COLO668 (cell line): Measurements from ENCODE around the gene TM9SF1.
A peak's percentile ranks its signal among the peaks of the same experiment; 100 is the strongest.
"Not testable (repeated sequence)": the region's sequence is repeated elsewhere in the genome, so short reads cannot be mapped to it uniquely, and the experiment has no call there.

Experiments used
- DNase-seq: peaks from one replicate; lab custom pipeline; 2025; ENCODE audit not compliant: unreplicated experiment; lab: John Stamatoyannopoulos, UW

TM9SF1 gene

GRCh38 chr14:24226473-24226872, 31.2 kb upstream of the TM9SF1 start:
- DNase-seq: no peak

- no peak for DNase-seq
Measured at GRCh38 chr14:24224618-24225071, 29.4 kb upstream of the TM9SF1 start.

GRCh38 chr14:24222987-24223386, 27.7 kb upstream of the TM9SF1 start:
- DNase-seq: not testable (repeated sequence)

- DNase-seq: no peak
Measured at GRCh38 chr14:24219521-24219920, 24.3 kb upstream of the TM9SF1 start.

- no peak for DNase-seq
Measured at GRCh38 chr14:24219080-24219479, 23.8 kb upstream of the TM9SF1 start.

- not testable (repeated sequence) for DNase-seq
Measured at GRCh38 chr14:24216876-24217275, 21.6 kb upstream of the TM9SF1 start.

GRCh38 chr14:24216345-24216699, 21.1 kb upstream of the TM9SF1 start:
- no peak for DNase-seq

- DNase-seq: peak; percentile 92
Measured at GRCh38 chr14:24215495-24216344, 20.5 kb upstream of the TM9SF1 start, which contains the start of gene MDP1. Gene MDP1, minus strand, starts transcription at chr14:24216066. Its CDS starts 111 bp downstream, at chr14:24215955.

GRCh38 chr14:24213866-24214662, 18.8 kb upstream of the TM9SF1 start:
- no peak for DNase-seq

- peak; percentile 98 for DNase-seq
Measured at GRCh38 chr14:24212924-24213865, 18.0 kb upstream of the TM9SF1 start, which contains the start of gene CHMP4A. Gene CHMP4A, minus strand, starts transcription at chr14:24213488. Its CDS starts 49 bp downstream, at chr14:24213439.

- DNase-seq: no peak
Measured at GRCh38 chr14:24211311-24211710, 16.1 kb upstream of the TM9SF1 start.

- DNase-seq: no peak
Measured at GRCh38 chr14:24207625-24208024, 12.4 kb upstream of the TM9SF1 start.

GRCh38 chr14:24207104-24207551, 11.9 kb upstream of the TM9SF1 start:
- DNase-seq: no peak

- DNase-seq: no peak
Measured at GRCh38 chr14:24206260-24207103, 11.2 kb upstream of the TM9SF1 start.

- DNase-seq: no peak
Measured at GRCh38 chr14:24204163-24205146, 9.2 kb upstream of the TM9SF1 start.

- not testable (repeated sequence) for DNase-seq
Measured at GRCh38 chr14:24203249-24203886, 8.1 kb upstream of the TM9SF1 start.

- not testable (repeated sequence) for DNase-seq
Measured at GRCh38 chr14:24202538-24202937, 7.3 kb upstream of the TM9SF1 start.
